Measurements from ENCODE around the gene OR52H1.

- TF ChIP-seq EZH2 (IDR thresholded peaks at IDR 0.05; ENCODE audit: insufficient read depth, low read length) (no peak), CTCF (IDR thresholded peaks at IDR 0.05; ENCODE audit: insufficient read depth, low read depth, low read length) (no peak)
Measured at GRCh38 chr11:5593146-5593545, 44.8 kb upstream of the OR52H1 start.
